ENCODE results near the gene LRP2BP.
"Not testable (repeated sequence)": the region's sequence is repeated elsewhere in the genome, so short reads cannot be mapped to it uniquely, and the experiment has no call there.

The LRP2BP gene

DNA sequence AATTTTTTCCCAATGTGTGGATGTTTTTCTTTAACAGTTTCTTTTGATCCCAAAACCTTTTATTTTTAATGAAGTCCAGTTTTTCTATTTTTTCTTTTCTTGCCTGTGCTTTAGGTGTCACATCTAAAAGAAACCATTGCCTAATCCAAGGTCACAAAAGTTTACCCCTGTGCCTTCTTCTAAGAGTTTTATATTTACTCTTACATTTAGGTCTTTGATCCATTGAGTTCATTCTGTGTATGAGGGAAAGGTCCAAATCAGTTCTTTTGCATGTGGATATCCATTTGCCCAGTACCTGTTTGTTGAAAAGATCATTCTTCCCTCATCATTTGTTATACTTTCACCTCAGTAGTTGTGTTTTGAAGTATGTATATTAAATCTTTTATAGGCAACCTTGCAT, 13.0 kb downstream of the LRP2BP start:
- no peaks in the 10 kb centered on the region for H3K9me3 ChIP-seq (ENCODE audit: control insufficient read depth, insufficient read depth, low read length)
- H3K9ac ChIP-seq (ENCODE audit: low read depth, low read length) = no peak overlapping the region
- 0 out of 2 replicates have a peak, but pooled peaks cover 4% of the 10 kb centered on the region for H3K4me1 ChIP-seq (ENCODE audit: insufficient read depth, low read length)
- H3K36me3 ChIP-seq (ENCODE audit: insufficient read depth, low read length) = 0 out of 2 replicates have a peak, but pooled peaks cover 5% of the 10 kb centered on the region

DNA sequence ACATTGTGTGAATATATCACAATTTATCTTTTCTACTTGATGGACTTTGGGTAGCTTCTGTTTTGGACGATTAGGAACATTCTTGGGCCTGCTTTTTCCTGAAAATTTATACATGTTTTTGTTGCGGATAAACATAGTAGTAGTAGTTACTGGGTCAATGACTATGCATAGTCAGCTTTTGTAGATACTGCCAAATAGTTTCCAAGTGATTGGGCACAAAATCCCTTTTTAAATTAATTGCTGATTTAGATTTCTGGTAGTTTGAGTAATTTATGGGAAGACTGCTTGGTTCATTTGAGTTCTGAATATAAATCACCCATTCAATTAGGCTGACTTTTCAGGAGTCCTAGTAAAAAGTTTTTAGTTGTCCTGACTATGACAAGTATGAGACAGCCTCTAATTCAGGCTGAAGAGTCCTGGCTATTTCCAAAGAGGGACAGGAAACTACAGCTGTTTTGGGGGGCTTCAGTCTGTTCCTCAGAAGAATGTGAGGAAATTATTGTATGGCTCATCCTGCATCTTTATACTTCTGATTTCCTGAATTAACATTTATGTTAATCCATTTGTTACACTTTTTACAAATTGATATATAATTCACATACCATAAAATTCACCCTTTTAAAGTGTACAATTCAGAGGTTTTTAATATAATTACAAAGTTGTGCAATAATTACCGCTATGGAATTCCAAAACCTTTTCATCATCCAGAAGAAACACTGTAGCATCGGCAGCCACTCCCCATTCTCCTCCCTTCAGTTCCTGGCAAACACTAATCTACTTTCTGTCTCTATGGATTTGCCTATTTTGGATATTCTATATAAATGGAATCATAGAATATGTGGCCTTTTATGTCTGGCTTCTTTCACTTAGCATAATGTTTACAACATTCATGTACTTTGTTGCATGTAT, 14.2 kb downstream of the LRP2BP start:
- Histone ChIP-seq H3K36me3 (ENCODE audit: insufficient read depth, low read length) (0 out of 2 replicates have a peak, but pooled peaks cover 5% of the 10 kb centered on the region), H3K9me3 (ENCODE audit: control insufficient read depth, insufficient read depth, low read length) (no peaks in the 10 kb centered on the region), H3K9ac (ENCODE audit: low read depth, low read length) (no peak overlapping the region), H3K4me1 (ENCODE audit: insufficient read depth, low read length) (0 out of 2 replicates have a peak, but pooled peaks cover 4% of the 10 kb centered on the region)

DNA sequence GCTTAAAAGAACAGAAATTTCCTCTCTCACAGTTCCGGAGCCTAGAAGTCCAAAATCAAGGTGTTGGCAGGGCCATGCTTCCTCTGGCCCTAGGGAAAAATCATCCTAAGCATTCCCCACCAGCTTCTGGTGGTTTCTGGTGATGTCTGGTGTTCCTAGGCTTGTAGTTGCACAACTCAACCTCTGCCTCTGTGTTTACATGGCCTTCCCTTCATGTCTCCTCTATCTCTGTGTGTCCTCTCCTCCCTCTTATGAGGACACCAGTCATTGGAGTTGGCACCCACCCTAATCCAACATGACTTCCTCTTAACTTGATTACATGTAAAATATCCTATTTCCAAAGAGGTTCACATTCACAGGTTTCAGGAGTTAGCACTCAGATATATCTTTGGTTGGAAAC, 15.4 kb downstream of the LRP2BP start:
- H3K9ac ChIP-seq (ENCODE audit: low read depth, low read length) = no peak overlapping the region
- H3K9me3 ChIP-seq (ENCODE audit: control insufficient read depth, insufficient read depth, low read length) = no peaks in the 10 kb centered on the region
- 0 out of 2 replicates have a peak, but pooled peaks cover 5% of the 10 kb centered on the region for H3K36me3 ChIP-seq (ENCODE audit: insufficient read depth, low read length)
- 0 out of 2 replicates have a peak, but pooled peaks cover 4% of the 10 kb centered on the region for H3K4me1 ChIP-seq (ENCODE audit: insufficient read depth, low read length)

DNA sequence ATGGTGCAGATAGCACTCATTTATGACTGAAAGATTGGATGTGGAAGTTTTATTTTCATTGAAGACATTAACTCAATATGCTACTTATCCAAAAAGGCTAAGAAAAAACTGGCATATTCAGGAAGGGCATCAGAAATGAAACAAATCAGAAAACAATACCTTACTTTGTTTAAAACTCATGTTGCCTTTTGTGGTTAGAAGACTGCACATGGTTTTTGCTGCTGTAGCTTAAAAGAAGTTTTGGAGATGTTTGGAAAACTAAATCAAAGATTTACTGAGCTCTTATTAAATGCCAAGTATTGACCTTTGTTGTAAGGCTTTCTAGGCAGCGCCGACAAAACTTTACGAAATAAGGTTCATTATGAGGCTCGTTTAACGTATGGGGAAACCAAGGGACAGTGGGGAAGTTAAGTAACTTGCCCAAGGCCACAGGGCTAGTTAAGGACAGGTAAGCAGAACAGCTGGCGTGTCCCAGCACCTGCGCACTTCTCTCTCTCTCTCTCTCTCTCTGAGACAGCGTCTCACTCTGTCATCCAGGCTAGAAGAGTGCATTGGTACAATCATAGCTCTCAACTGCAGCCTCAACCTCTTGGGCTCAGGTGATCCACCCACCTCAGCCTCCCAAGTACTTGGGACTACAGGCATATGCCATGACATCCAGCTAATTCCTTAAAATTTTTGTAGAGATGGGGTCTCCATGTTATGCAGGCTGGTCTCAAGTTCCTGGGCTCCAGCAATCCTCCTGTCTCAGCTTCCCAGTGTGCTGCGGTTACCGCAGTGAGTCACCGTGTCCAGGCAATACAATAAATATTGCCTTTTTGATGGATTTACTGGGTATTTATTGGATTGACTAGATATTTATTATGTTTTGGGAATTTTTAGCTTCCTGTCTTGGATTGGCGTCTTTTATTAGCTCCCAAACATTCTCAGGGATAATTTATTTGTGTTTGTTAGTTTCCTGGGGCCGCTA, 16.1 kb downstream of the LRP2BP start:
- H3K4me1 ChIP-seq (ENCODE audit: insufficient read depth, low read length) = 0 out of 2 replicates have a peak, but pooled peaks cover 4% of the 10 kb centered on the region
- no peak overlapping the region for H3K9ac ChIP-seq (ENCODE audit: low read depth, low read length)
- H3K36me3 ChIP-seq (ENCODE audit: insufficient read depth, low read length) = 0 out of 2 replicates have a peak, but pooled peaks cover 5% of the 10 kb centered on the region
- H3K9me3 ChIP-seq (ENCODE audit: control insufficient read depth, insufficient read depth, low read length) = no peaks in the 10 kb centered on the region

DNA sequence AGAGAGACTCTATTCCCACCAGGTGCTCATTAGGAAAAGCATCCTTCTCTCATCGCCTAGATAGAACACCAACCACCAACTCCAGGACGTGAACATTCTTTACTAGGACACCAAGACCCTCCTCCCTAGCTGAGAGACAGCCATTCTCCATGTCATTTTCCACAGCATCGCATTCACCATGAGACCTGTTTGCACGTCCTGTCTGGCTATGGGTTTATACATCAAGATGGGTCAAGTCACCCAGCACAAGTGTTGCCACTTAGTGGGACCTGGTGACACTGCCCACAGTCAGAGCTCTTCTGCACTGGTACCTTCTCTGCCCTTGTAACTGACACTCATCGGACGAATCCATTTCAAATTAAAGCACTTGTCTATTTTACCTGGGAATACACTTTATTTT, 17.5 kb downstream of the LRP2BP start:
- no peaks in the 10 kb centered on the region for H3K4me1 ChIP-seq (ENCODE audit: insufficient read depth, low read length)
- H3K9ac ChIP-seq (ENCODE audit: low read depth, low read length) = no peak overlapping the region
- H3K36me3 ChIP-seq (ENCODE audit: insufficient read depth, low read length) = 0 out of 2 replicates have a peak, but pooled peaks cover 5% of the 10 kb centered on the region
- H3K9me3 ChIP-seq (ENCODE audit: control insufficient read depth, insufficient read depth, low read length) = no peaks in the 10 kb centered on the region

DNA sequence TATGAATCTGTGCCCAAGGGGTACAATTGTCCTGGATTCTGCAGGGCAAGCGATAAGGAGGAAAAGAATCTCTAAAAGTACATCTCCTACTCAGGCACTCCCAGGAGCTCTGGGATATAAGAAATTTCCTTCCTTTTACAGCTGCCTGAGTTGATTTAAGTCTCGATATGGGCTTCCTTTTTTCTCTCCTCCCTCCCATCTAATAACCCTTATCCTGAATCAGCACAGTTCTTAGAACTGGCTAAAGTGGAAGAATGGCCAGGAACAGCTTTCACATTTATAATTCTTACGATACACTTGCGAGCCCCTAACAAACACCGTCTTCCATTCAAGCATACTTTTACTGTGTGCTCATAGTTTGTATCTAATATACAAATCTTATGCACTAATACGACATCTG, 21.2 kb downstream of the LRP2BP start:
- Histone ChIP-seq H3K4me1 (ENCODE audit: insufficient read depth, low read length) (no peaks in the 10 kb centered on the region), H3K36me3 (ENCODE audit: insufficient read depth, low read length) (0 out of 2 replicates have a peak, but pooled peaks cover 5% of the 10 kb centered on the region), H3K9ac (ENCODE audit: low read depth, low read length) (no peak overlapping the region), H3K9me3 (ENCODE audit: control insufficient read depth, insufficient read depth, low read length) (no peaks in the 10 kb centered on the region)

DNA sequence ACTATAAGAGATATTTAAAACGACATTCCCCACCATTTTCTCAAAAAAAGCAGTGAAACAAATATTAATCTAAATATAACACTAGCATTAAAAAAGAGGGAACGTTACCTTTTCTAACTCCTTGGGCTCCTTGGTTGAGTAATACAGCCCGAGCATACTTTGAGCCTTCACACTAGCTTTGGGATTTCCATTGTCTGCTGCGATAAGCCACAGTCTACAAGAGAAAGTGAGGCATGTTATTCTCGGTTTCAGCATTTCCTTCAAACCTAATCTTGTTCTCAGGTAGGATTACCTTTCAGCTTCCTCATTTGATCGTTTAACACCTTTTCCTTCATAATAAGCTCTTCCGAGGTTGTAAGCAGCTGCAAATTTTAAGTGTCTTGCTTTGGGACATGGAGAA, 21.7 kb downstream of the LRP2BP start:
- Histone ChIP-seq H3K9ac (ENCODE audit: low read depth, low read length) (no peak overlapping the region), H3K9me3 (ENCODE audit: control insufficient read depth, insufficient read depth, low read length) (no peaks in the 10 kb centered on the region), H3K36me3 (ENCODE audit: insufficient read depth, low read length) (0 out of 2 replicates have a peak, but pooled peaks cover 5% of the 10 kb centered on the region), H3K4me1 (ENCODE audit: insufficient read depth, low read length) (no peaks in the 10 kb centered on the region)

DNA sequence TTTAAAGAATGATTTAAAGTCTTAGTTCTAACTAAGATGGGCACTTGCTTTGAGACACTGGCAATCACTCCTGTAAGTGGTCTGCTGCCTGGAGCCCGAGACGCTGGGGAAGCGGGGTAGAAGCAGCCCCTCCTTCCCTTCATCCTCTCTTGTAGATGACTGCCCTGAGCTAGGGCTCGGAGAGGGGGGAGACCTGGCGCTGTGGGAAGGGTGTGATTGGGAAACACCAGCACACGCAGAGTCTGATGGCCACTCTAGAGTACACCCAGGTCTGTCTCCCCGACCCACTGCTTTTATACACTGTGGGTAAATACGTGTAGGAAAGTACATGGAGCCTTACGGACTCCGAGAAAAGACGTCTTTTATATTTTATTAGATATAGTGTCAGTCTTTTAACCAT, 24.0 kb downstream of the LRP2BP start:
- Histone ChIP-seq H3K9ac (ENCODE audit: low read depth, low read length) (no peak overlapping the region), H3K4me1 (ENCODE audit: insufficient read depth, low read length) (no peaks in the 10 kb centered on the region), H3K9me3 (ENCODE audit: control insufficient read depth, insufficient read depth, low read length) (no peaks in the 10 kb centered on the region), H3K36me3 (ENCODE audit: insufficient read depth, low read length) (no peaks in the 10 kb centered on the region)

DNA sequence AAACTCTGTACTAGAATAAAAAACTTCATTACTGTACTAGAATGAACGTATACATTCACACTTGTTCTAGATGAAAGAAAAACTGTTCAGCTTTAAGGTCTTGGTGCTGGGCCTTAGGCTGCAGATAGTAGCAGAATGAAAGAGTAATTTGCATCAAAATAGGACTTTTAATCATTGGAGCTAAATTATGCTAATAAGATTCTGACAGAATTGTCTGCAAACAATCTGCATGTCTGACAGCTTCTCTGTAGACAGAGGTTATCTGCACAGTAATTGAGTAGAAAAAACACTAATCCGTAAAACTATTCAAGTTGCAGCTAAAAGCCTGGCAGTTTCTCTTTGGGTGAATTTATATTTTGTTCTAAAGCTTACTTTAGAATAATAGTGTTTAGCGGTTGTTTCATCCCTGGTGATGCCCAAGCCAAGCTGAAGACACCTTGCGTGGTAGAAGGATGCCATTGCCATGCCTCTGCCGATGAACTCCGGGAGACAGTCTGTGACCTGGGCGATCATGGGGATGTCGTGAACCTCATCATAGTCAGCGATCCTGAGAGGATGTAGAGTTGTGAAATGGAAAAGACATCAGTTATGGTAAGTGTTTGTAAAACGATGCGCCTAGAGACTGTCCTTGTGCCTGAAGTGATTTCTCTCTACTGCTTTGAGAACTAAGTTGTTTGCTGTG, 25.3 kb downstream of the LRP2BP start:
- Histone ChIP-seq H3K9ac (ENCODE audit: low read depth, low read length) (no peak overlapping the region), H3K4me1 (ENCODE audit: insufficient read depth, low read length) (no peaks in the 10 kb centered on the region), H3K9me3 (ENCODE audit: control insufficient read depth, insufficient read depth, low read length) (no peaks in the 10 kb centered on the region), H3K36me3 (ENCODE audit: insufficient read depth, low read length) (no peaks in the 10 kb centered on the region)

DNA sequence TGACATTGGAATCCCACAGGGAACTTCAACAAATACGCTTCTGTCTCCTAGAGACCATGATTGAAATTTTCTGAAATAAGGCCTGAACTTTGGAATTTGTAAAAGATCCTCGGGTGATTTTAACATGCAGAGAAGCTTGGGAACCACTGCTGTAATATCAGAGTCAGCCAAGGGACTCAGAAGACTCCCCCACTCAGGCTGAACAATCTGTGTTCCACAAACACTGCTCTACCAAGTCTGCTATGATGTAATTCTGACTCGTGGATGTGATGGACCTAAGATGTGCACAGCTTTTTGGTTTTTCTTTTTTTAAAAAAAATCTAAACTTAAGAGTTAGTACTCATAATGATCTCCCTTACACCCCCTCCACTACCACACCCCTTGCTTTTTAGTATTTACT, 26.0 kb downstream of the LRP2BP start:
- H3K4me1 ChIP-seq (ENCODE audit: insufficient read depth, low read length) = no peaks in the 10 kb centered on the region

DNA sequence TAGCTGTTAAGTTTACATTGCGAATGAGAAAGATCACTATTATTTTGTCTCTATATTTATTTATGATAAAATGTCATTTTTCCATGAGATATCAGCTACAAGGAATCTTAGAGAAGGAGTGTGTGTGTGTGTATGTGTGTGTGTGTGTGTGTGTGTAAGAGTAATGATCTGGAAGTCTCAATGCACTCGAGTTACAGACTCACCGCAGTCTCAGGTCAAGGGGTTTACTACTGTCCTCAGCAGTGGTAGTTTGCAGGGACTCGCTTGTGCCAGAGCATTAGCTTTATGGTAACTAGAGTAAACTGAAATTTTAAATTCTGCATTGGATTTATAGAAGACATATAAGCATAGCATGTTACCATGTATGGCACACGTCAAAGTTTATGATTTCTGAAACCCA, 30.8 kb downstream of the LRP2BP start:
- Histone ChIP-seq H3K36me3 (ENCODE audit: insufficient read depth, low read length) (no peaks in the 10 kb centered on the region), H3K9me3 (ENCODE audit: control insufficient read depth, insufficient read depth, low read length) (no peaks in the 10 kb centered on the region), H3K9ac (ENCODE audit: low read depth, low read length) (no peak overlapping the region), H3K4me1 (ENCODE audit: insufficient read depth, low read length) (no peaks in the 10 kb centered on the region)

More for the DNA sequence above, 26.0 kb downstream of the LRP2BP start:
- no peaks in the 10 kb centered on the region for H3K9me3 ChIP-seq (ENCODE audit: control insufficient read depth, insufficient read depth, low read length)
- H3K9ac ChIP-seq (ENCODE audit: low read depth, low read length) = no peak overlapping the region
- H3K36me3 ChIP-seq (ENCODE audit: insufficient read depth, low read length) = no peaks in the 10 kb centered on the region

DNA sequence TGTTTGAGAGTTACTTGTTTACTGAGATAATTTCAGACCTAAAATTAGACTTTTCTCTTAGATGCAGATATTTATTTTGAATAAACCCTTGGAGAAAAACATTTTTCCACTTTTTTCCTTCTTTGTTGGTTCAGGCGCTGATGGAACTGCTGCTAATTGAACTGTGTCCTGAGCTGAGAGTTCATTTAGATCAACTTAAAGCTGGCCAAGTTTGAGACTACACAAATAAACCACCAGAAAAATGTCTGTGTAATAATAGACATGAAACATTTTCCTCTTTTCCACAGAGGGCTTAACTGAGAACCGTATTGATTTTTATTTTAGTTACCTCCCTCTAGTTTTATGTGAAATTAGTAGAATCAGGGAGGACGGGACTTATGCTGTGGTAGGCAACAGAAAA, 32.5 kb downstream of the LRP2BP start:
- Histone ChIP-seq H3K9ac (ENCODE audit: low read depth, low read length) (no peak overlapping the region), H3K9me3 (ENCODE audit: control insufficient read depth, insufficient read depth, low read length) (no peaks in the 10 kb centered on the region), H3K36me3 (ENCODE audit: insufficient read depth, low read length) (no peaks in the 10 kb centered on the region), H3K4me1 (ENCODE audit: insufficient read depth, low read length) (no peaks in the 10 kb centered on the region)

DNA sequence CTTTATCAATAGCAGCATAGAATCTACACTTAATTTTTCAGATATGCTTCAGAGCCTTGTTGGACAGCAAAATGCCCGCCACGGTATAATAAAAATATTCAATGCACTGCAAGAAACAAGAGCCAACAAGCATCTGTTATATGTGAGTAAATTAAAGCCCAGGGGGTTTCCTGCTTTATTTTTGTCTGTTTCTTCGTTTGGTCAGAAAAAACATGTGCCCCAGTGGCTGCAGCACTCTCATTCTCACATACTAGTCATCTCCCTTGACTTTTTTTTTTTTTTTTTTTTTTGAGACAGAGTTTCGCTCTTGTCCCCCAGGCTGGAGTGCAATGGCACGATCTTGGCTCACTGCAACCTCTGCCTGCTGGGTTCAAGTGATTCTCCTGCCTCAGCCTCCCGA, 33.2 kb downstream of the LRP2BP start:
- H3K4me1 ChIP-seq (ENCODE audit: insufficient read depth, low read length); H3K9ac ChIP-seq (ENCODE audit: low read depth, low read length); H3K9me3 ChIP-seq (ENCODE audit: control insufficient read depth, insufficient read depth, low read length); H3K36me3 ChIP-seq (ENCODE audit: insufficient read depth, low read length): not testable (repeated sequence)

DNA sequence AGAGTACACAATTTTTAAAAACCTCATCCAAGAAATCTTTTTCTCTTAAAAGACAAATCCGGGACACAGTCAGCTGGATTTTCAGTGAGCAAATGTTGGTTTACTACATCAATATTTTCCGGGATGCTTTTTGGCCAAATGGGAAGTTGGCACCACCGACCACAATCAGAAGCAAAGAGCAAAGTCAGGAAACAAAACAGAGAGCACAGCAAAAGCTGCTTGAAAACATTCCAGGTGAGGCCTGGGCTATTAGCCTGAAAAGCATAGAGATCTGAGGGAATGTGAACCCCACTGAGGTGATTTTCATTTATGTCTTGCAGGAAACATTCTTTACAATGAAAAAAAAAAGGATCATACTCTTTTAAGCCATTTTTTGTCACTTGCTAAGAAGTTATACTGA, 33.9 kb downstream of the LRP2BP start:
- Histone ChIP-seq H3K9ac (ENCODE audit: low read depth, low read length) (no peak overlapping the region), H3K36me3 (ENCODE audit: insufficient read depth, low read length) (no peaks in the 10 kb centered on the region), H3K4me1 (ENCODE audit: insufficient read depth, low read length) (no peaks in the 10 kb centered on the region), H3K9me3 (ENCODE audit: control insufficient read depth, insufficient read depth, low read length) (no peaks in the 10 kb centered on the region)

Data from ES-I3 (cell line).